Activated T-cell treated with anti-CD3 and anti-CD28 coated beads, Interleukin-2, amount 50 U/mL, for 48 hours (primary cell): ENCODE measurements around the gene PNKP.
A peak's percentile ranks its signal among the peaks of the same experiment; 100 is the strongest.

Experiments
- DNase-seq, 2 experiments: peaks; one replicate each; pipeline ENCODE4 v3.0.0-alpha.2; 2020

PNKP gene

GRCh38 chr19:49874503-49875157 lies 7.3 kb upstream of the PNKP start:
- DNase-seq: no peak

- no peak for DNase-seq
These were observed 6.5 kb upstream of the PNKP start for GRCh38 chr19:49873834-49874233.

GRCh38 chr19:49873129-49873521 lies 5.7 kb upstream of the PNKP start:
- no peak for DNase-seq

GRCh38 chr19:49872245-49873128 lies 5.1 kb upstream of the PNKP start:
- no peak for DNase-seq

- no peak for DNase-seq
These were observed 4.1 kb upstream of the PNKP start for GRCh38 chr19:49871349-49871985.

- DNase-seq: no peak
These were observed 3.0 kb upstream of the PNKP start for GRCh38 chr19:49870309-49870901.

GRCh38 chr19:49869484-49870308 lies 2.3 kb upstream of the PNKP start:
- peak; percentile 95 to 96 for DNase-seq

- no peak for DNase-seq
These were observed 1.7 kb upstream of the PNKP start for GRCh38 chr19:49869009-49869483.

GRCh38 chr19:49864890-49865289 lies 2.5 kb downstream of the PNKP start:
- no peak for DNase-seq

- no peak for DNase-seq
These were observed 3.4 kb downstream of the PNKP start for GRCh38 chr19:49863935-49864320.

- DNase-seq: no peak
These were observed 4.0 kb downstream of the PNKP start for GRCh38 chr19:49863254-49863934.

GRCh38 chr19:49862391-49863253 lies 4.8 kb downstream of the PNKP start:
- DNase-seq: peak; percentile 38 to 52

GRCh38 chr19:49861541-49862378 lies 5.6 kb downstream of the PNKP start:
- DNase-seq: no peak

- no peak for DNase-seq
These were observed 6.3 kb downstream of the PNKP start for GRCh38 chr19:49861107-49861506.

- DNase-seq: no peak
These were observed 6.9 kb downstream of the PNKP start for GRCh38 chr19:49860336-49861102.

- no peak for DNase-seq
These were observed 7.6 kb downstream of the PNKP start for GRCh38 chr19:49859682-49860335.

- peak in 1 of 2 experiments; percentile 21 for DNase-seq
These were observed 9.0 kb downstream of the PNKP start for GRCh38 chr19:49858088-49858985.

- no peak for DNase-seq
These were observed 9.6 kb downstream of the PNKP start for GRCh38 chr19:49857838-49858087.
